Dedifferentiated amniotic fluid mesenchymal stem cell (primary cell): Measurements from ENCODE around the gene ARMS2.

Experiments
- DNase-seq: peaks from one replicate; pipeline ENCODE4 v3.0.0-alpha.2; 2016; ENCODE audit errors: extremely low spot score

ARMS2 gene, protein sequence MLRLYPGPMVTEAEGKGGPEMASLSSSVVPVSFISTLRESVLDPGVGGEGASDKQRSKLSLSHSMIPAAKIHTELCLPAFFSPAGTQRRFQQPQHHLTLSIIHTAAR

DNA sequence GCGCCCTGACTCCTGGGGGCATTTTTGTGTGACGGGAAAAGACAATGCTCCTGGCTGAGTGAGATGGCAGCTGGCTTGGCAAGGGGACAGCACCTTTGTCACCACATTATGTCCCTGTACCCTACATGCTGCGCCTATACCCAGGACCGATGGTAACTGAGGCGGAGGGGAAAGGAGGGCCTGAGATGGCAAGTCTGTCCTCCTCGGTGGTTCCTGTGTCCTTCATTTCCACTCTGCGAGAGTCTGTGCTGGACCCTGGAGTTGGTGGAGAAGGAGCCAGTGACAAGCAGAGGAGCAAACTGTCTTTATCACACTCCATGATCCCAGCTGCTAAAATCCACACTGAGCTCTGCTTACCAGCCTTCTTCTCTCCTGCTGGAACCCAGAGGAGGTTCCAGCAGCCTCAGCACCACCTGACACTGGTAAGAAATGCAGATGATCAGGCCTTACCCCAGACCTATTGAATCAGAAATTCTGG is at the start of gene ARMS2:
Gene ARMS2, plus strand, starts transcription at position 51 of the 478 bp plus-strand sequence. Its CDS starts 75 bp downstream, at position 126.
- no peak for DNase-seq

DNA sequence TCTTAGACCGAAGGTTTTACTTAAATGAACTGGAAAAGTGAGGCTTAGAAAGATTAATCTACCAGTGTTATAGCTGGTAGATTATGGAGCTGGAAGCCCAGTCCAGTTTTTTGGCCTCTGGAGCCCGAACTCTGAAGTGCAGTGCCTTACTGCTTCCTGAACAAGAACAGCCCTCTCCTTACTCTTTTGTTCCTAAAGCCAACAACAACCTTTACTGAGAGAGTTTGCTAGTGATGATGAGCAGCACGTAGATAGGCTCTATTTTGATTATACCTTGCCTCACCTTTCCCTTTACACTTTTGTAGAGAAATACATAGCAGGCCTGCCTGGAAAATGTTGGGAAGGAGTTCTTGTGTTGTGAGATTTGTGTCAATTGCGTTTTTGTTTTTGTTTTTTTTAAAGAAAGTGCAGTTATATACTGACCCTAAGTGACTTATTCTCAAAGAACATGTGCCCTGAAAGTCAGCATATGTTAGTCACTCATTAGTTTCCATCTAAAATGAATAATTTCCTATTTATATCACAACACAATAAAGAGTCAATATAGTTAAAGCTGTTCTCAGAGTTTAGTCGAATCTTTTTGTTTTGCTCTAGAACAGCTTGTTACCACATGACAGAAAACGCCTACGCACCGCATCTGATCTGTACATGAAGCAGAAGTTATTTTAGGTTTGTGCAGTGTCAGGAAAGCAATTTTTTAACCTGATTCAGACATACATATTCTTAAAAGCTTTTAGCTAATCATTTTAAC is 46.9 kb upstream of the ARMS2 start:
- DNase-seq = no peak

DNA sequence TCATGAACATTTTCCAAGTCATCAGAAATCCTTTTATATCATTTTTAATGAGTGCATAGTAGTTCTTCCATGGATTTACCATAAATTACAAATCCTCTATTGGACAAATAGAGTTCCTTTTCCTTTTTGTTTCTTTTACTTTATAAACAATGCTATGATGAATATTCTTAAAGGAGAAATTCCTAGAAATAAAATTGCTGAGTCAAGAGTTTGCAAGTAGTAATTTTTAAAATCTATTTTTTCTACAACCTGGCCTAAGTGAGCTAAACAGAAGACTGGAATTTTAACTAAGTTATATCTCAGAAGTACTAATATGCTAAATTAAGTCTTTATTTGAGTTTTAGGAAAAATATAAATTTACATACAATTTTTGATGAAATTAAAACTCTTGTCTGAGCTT is 41.1 kb upstream of the ARMS2 start:
- no peak for DNase-seq

DNA sequence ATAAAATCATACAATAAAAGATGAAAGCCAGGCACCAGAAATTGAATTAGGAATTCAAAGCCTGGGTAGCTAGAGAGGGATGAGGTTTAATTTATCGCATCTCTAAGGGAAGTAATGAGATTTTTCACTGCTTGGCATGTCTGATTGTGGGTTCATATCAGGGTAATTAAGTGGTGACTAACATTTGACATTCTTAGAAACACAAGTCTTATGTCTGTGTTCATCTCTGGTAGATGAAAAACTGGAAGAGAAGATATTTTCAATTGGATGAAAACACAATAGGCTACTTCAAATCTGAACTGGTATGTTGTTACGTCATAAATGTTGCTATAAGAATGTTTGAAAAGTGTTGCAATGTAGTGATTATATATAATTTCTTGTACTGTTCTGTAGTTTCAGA is 36.8 kb upstream of the ARMS2 start:
- no peak for DNase-seq

DNA sequence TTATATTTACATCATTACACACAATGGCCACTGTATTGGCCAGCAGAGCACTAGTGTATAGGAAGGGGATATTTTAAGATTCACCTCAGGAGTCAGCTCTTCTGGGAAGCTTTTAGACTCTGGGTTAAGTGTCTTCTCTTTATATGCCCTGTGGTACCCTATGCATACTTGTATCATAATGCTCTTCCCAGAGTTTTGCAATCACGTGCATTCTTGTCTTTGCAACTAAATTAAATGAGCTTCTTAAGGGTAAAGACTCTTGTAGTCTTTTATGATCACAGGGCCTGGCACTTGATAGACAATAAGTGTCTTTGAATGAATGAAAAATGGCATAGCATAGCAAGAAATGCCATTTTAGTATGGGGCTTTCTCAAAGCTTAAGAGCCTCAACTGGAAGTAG is 35.4 kb upstream of the ARMS2 start:
- no peak for DNase-seq

DNA sequence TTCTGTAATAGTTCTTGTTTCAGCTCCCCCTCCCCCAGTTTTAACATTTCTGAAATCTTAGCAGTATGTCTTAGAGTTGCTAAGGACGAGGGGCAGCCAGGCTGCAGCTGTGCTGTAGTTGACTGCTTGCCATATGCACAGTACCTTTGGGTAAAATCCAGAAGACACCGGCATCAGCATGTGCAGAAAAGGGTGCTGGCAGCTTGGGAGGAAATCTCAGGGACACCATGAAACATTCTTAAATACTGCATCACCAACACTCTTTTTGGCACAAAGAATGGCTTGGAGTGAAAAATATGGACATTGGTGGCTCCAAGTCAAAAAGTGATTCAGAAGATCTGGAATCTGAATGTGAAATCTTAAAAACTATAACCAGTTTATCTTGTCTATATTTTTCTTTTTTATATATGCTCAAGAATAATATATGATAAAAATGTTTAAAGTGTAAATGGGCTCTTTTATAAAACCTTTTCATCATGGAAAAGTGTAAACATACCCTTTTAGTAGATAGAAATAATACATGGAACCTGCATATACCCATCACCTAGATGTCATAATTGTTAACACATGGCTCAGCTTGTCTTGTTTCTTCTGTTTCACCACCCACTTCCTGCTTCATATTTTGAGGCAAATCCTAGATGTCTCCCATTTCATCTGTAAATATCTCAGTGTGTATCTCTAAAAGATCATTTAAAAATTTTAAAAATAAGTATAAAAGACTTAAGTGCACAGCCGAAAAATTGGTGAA is 34.4 kb upstream of the ARMS2 start:
- peak; percentile 30 for DNase-seq

DNA sequence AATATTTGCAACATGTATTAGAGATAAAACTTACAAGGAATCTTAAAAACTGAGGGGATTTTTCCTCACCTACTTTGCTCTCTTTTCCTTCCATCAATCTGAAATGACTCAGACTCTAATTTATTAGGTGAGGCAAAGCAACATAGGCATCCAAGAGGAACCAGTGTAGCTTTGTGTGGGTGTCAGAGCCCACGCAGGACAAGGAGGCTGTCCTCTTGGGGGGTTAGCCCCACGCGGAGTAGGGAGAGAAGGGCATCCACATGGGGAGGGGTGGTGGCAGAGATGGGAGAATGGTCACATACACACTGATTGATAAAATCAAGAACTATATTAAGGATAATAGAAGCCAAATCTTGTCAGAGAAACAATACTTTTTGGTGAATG is 33.8 kb upstream of the ARMS2 start:
- DNase-seq = no peak

DNA sequence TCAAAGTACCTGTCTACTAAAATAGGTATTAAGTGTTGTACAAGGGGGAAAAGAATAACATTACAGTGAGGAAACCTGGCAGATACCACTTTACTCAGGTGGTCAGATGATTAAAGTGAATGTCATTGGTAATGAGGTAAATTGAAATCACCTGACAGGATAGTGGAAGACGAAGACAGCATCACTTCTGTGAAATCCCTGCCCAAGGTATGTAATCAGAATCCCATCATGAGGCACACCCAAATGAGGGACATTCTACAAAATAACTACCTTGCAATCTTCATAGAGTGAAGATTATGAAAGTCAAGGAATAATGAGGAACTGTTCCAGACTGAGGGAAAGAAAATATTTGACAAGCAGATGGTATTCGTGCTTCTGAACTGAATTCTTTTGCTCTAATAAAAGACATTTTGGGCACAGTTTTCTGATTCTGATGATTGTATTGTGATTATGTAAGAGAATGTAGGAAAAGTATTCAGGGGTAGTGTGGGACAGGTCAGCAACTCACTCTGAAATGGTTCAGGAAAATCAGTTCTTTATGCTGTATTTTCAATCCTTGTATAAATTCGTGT is 33.3 kb upstream of the ARMS2 start:
- DNase-seq = no peak

DNA sequence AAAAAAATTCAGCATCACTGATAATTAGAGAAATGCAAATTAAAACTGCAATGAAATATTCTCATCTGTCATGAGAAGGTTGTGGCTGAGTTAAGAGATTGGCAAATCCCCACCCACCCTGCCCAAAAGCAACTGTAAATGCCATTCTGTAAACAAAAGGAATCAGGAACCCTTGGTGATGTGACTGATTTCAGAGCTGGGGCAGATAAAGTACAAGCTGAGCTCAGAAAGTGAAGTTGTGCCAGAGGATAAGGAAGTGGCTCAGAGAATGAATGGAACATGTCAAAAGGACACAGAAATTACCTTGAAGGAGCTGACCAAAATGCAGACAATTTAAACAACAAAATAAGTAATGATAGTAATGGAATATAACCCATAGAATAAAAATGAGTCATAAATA is 32.7 kb upstream of the ARMS2 start:
- no peak for DNase-seq

DNA sequence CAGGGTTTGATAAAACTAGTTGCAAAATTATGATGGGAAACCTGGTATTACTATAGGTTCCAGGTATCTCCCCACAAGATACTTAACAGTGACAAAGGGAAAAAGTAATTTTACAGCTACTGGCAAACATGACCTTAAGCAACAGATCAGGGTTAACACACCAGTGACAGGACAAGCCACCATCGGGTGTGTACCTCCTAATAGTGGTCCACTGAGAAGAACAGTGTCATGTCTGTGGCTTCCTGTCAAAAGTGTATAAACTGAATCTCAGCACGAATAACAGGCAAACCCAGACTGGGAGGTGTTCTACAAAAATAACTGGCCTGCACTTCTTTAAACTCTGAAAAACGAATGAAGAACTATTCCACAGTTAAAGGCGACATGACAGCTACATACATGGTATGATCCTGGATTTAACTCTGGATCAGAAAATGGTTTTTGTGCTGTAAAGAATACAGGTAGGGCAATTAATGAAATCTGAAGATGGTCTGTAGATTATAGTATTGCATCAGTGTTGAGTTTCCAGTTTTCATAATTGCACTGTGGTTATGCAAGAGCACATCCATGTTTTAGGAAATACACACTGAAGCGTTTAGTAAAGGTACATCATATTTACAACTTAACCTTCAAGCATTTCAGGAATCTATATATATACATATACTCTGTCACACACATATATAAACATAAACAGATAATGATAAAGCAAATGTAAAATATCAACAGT is 32.0 kb upstream of the ARMS2 start:
- DNase-seq = no peak

DNA sequence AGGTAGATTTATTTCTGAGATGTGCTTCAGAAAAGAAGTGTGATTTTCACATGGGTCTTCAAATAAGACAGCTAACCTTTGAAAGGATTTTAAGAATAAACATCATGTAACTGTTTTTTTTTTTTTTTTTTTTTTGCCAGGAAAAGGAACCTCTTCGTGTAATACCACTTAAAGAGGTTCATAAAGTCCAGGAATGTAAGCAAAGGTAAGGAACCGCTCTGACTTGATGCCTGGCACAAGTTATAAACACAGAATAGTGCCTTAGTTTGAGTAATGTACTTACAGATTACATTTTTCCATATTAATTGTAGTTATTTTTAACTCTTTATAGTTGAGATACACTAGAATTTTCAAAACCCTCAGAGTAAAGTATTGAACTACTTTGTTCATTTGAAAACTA is 30.4 kb upstream of the ARMS2 start:
- DNase-seq = no peak

DNA sequence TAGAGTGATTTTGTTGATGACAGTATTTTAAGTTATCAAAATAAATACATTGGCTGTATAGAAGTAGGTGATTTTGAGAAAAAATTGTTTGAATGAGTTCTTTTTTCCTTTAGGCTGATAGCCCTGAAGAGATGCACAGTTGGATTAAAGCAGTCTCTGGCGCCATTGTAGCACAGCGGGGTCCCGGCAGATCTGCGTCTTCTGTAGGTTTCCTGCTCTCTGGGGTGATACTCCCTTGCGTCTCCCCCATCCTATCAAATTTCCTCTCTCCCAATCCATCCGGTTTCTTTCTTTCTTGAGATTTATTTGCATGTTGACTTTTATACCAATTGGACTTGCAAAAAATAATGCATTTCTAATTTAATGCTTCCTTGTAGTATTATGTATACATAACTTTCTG is 27.6 kb upstream of the ARMS2 start:
- DNase-seq = no peak

DNA sequence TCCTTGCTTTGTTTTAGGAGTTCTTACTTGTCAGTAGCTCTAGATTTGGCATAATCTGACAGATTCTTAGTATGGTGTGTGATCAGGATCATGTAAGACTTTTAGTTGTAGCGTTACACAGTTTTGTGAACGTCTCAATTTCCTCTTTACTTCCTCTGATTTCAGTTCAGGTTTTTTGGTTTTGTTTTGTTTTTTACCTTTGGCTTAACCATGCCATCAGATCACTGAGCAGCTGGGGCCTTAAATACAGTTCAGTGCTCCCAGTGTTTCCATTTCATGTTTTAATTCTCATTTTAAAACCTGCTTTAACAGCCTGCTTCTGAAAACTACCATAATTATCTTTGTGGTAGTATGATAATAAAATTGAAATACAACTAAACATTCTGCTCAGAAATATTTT is 27.2 kb upstream of the ARMS2 start:
- no peak for DNase-seq

DNA sequence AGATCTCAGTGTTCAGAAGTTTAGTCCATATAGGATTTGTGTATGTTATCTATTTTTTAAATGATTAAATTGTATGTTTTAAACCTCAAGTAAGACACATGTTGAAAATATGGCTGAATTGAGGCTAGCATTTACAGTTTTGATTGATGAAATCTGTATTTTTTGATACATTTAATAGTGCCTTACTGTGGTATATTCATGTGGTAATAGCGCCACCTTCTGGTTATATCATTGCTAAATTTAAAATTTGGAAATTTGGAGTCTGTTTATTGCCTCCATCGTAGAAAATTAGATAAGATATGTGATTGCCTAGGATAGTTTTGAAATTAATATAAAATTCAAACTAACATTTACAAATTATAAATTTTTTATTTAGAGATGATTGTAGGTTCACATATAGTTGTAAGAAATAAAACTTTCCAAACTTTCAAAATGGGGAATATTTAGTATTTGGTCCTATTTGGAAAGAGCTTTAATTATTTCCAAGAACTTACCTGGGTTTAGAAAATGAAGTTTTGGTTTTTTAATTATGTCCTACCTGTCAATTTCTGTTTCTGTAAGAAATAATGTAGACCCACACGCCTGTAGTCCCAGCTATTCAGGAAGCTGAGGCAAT is 19.1 kb upstream of the ARMS2 start:
- peak; percentile 38 for DNase-seq

DNA sequence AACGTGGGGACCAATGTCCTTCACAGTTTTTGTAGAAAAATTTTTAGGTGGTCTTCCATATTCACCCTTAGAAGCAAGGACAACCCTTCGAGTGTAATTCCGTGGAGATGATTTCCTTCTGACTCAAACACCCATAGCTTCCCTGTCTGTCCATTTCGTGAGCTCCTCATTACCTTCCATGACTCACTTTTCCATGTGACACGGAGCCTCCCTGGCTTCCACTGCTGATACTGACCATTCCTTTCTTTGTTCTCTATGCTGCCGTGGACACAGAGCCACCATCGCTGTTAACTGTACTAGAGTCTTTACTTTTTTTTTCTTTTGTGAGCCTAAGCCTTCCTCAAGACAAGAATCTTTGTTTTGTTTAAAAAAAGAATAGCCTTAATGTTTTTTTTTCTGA is 12.5 kb upstream of the ARMS2 start:
- no peak for DNase-seq

DNA sequence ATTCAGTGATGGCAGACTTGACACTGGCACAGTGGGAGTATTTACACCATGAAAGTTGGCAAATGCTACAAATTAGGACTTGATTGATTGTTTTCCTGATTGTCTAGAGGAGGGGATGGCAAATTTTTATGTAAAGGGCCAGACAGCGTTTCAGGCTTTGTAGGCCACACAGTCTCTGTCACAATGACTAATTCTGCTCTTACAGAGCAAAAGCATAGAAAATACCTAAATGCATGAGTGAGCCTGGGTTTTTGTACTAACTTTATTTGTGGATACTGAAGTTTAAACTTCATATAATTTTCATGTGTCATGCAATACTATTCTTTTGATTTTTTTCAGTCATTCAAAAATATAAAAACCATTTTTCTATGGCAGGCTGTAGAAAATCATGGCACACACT is 9.0 kb upstream of the ARMS2 start:
- DNase-seq = no peak

DNA sequence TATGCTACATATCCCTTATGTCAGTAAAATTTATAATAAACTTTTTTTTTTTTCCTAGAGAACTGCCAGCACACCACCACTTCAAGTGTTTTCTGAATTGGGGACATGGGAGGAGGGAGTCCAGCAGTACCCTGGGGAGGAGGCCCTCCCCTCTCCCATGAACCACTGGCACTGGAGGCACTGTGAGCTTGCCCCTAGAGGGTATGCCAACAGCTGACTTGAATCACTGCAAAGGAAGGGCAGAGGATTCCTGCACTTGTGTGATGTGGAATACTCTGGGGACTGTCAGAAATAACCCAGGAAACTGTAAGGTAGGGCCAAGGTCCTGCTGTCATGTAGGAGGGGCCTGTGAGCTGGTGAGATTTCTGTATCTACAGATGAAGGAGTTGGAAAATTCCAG is 8.5 kb upstream of the ARMS2 start:
- DNase-seq = no peak

DNA sequence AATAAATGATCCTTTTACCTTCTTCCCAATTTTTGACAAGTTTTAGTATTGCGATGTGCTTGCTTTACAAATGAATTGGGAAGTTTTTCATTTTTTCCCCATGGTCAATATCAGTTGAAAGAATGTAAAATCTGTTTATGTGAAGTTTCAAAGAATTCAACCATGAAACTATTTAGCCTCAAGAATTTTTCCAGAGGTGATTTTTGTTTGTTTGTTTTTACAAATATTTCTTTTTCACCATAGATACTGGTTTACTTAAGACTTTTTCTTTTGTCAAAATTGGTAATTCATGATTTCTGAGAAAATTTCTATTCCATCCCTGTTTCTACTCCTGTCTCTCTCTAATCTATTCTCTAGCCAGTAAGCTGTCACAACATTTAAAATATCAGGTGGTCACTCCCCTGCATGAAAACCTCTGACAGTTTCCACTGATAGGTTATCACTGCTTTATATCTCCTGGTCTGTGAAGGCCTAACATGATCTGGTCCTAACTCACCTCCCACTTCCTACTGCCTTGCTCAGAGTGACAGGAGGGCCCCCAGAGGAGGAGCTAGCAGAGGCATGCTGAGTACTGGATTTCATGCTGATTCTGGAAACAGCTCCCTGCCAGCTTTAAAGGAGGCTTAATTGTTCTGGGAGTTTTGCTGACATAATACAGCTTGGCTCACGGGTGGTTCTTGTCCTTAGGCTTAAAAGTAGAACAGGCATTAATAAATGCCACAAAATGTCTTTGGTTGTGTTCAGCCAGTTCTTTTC is 7.6 kb upstream of the ARMS2 start:
- no peak for DNase-seq

DNA sequence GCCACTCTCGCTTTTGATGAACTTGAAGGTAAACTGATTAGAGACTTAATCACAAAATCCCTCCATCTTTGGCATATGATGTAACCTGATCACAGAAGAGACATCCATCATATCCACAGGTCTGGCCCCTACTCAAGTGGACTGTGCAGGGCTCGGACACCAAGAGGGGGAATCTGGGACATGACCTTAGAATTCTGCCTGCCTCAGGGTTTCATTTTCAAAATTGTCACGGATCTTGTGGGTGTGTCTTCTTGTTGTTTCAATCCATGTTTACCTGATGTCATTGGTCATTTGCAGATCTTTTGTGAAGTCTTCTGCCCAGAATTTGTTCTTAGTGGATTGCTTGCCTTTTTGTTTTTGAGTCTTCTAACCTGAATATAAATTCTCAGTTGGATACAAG is 5.9 kb upstream of the ARMS2 start:
- DNase-seq = no peak

DNA sequence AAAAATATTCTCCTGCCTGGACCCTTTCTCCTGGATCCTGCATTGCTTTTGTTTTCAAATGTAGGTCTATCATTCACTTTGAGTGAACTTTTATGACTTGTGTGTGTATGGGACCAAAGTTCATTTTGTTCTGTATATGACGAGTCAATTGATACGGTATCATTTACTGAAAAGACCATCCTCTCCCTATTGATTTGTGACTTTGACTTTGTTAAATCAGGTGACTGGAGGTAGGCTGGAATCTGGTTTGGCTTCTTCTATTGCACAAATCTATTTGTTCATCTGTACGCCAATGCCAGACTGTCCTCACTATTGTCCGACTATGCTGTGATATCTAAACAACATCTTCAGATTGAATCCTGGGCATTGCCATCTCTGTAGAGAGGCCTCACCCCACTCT is 5.3 kb upstream of the ARMS2 start:
- no peak for DNase-seq
